HCT116 (cell line): Measurements from ENCODE around the gene GTPBP2. TPM values are rescaled to one million over a fixed set of nuclear protein-coding genes. Genes with fewer than 3 reads are reported as not detected.

ENCODE experiments used
- ATAC-seq: fragments of 200-7000 bp; cut with Tn5 transposase; 2 replicates; pipeline ENCODE4 v1.9.1; 2020; ENCODE audit warnings: mild to moderate bottlenecking, moderate library complexity
- BruUV-seq: library from RNA; stranded (reverse); fragments of 400-500 nt; replicated peaks from 2 replicates; lab custom pipeline; 2021; lab: Mats Ljungman, UMichigan
- CTCF ChIA-PET: fragments of 300-600 bp; sonication (Branson Sonifier 250); formaldehyde crosslinking; loops from one replicate; lab custom pipeline; 2021; ENCODE audit warnings: antibody characterized with exemption; lab: Charles Lee
- POLR2A ChIA-PET: fragments of 300-600, 350-600 bp; sonication (Branson Sonifier 250); formaldehyde crosslinking; loops from one replicate; lab custom pipeline; 2021; ENCODE audit warnings: antibody characterized with exemption; lab: Charles Lee
- RAD21 ChIA-PET, 2 experiments: fragments of 300-600 bp; sonication (Branson Sonifier 250); formaldehyde crosslinking; loops; one replicate each; lab custom pipeline; 2023; ENCODE audit warnings: low total read pairs in 2 of 2; ENCODE audit not compliant: uncharacterized antibody in 2 of 2, unreplicated experiment in 2 of 2, low non-redundant PET in 1 of 2; lab: Charles Lee
- DNase-seq: peaks from one replicate; pipeline ENCODE4 v3.0.0-alpha.2; 2010; ENCODE audit warnings: low read depth, low spot score
- H2AFZ ChIP-seq: fragments of 200-600 bp; shearing (Covaris generic), sonication (generic); 2 replicates; pipeline ENCODE4 v1.6.1; 2017; ENCODE audit warnings: low read depth, mixed run types, mixed read lengths, antibody characterized with exemption, low read length; ENCODE audit not compliant: poor library complexity, severe bottlenecking
- H3K27ac ChIP-seq: 2 replicates; pipeline ENCODE4 v1.5.1; 2012; ENCODE audit warnings: low read depth, low read length
- H3K27me3 ChIP-seq: fragments of 200-600 bp; sonication (generic); 2 replicates; pipeline ENCODE4 v1.6.1; 2016; ENCODE audit warnings: mixed run types, low read length, mixed read lengths; ENCODE audit not compliant: insufficient read depth
- H3K36me3 ChIP-seq, 2 experiments: fragments of 200-500 bp in 1 of 2; fragments of 200-600 bp in 1 of 2; sonication (Bioruptor generic) in 1 of 2; sonication (generic) in 1 of 2; 2 replicates each; pipeline versions ENCODE4 v1.5.1 to v1.6.1; 2014 to 2016; ENCODE audit warnings: low read length in 2 of 2, inconsistent platforms in 1 of 2, mixed read lengths in 1 of 2, mixed run types in 1 of 2; ENCODE audit not compliant: insufficient read depth in 2 of 2, control insufficient read depth in 1 of 2
- H3K4me1 ChIP-seq, 2 experiments: fragments of 200-600 bp in 1 of 2; sonication (generic) in 1 of 2; 2 replicates each; pipeline versions ENCODE4 v1.5.1 to v1.6.1; 2012 to 2017; ENCODE audit warnings: low read length in 2 of 2, inconsistent platforms in 1 of 2, mild to moderate bottlenecking in 1 of 2, mixed read lengths in 1 of 2, mixed run types in 1 of 2, moderate library complexity in 1 of 2; ENCODE audit not compliant: insufficient read depth in 2 of 2, control insufficient read depth in 1 of 2
- H3K4me2 ChIP-seq: fragments of 200-600 bp; sonication (generic); 2 replicates; pipeline ENCODE4 v1.6.1; 2017; ENCODE audit warnings: mixed run types, low read length, mixed read lengths
- H3K4me3 ChIP-seq, 2 experiments: fragments of 200-600 bp in 1 of 2; sonication (generic) in 1 of 2; replicated peaks in 1 of 2; 2 replicates each; pipeline ENCODE4 v1.5.1; 2011 to 2016; ENCODE audit warnings: low read length in 2 of 2, control low read depth in 1 of 2, low read depth in 1 of 2, mild to moderate bottlenecking in 1 of 2, mixed read lengths in 1 of 2, mixed run types in 1 of 2
- H3K79me2 ChIP-seq: fragments of 200-600 bp; sonication (generic); 2 replicates; pipeline ENCODE4 v1.6.1; 2017; ENCODE audit warnings: mild to moderate bottlenecking, mixed run types, low read length, moderate library complexity, mixed read lengths; ENCODE audit not compliant: insufficient read depth
- H3K9ac ChIP-seq: fragments of 200-600 bp; sonication (generic); 2 replicates; pipeline ENCODE4 v1.6.1; 2016; ENCODE audit warnings: low read length, mixed read lengths
- H3K9me2 ChIP-seq: fragments of 200-600 bp; sonication (generic), shearing (Covaris generic); 2 replicates; pipeline ENCODE4 v1.6.1; 2017; ENCODE audit warnings: mixed run types, mild to moderate bottlenecking, moderate library complexity; ENCODE audit not compliant: insufficient read depth
- H3K9me3 ChIP-seq, 2 experiments: fragments of 200-500 bp in 1 of 2; fragments of 200-600 bp in 1 of 2; sonication (Bioruptor generic) in 1 of 2; sonication (generic) in 1 of 2; 2 replicates each; pipeline ENCODE4 v1.6.1; 2014 to 2017; ENCODE audit warnings: low read length in 2 of 2, mixed read lengths in 2 of 2, inconsistent platforms in 1 of 2, low read depth in 1 of 2, mild to moderate bottlenecking in 1 of 2, mixed run types in 1 of 2, moderate library complexity in 1 of 2; ENCODE audit not compliant: control insufficient read depth in 1 of 2, insufficient read depth in 1 of 2
- H4K20me1 ChIP-seq: fragments of 200-600 bp; sonication (generic), shearing (Covaris generic); 2 replicates; pipeline ENCODE4 v1.6.1; 2017; ENCODE audit warnings: mixed run types, mild to moderate bottlenecking, moderate library complexity; ENCODE audit not compliant: insufficient read depth
- EGR1 ChIP-seq: IDR thresholded peaks from 2 replicates; pipeline ENCODE4 v1.6.1; 2012; ENCODE audit warnings: low read depth
- EZH2 ChIP-seq: fragments of 200-600 bp; sonication (generic); IDR thresholded peaks from 2 replicates; pipeline ENCODE4 v1.6.1; 2017; ENCODE audit warnings: antibody characterized with exemption, mixed run types
- FOSL1 ChIP-seq: IDR thresholded peaks from 2 replicates; pipeline ENCODE4 v1.6.1; 2012; ENCODE audit warnings: low read depth
- POLR2A ChIP-seq: IDR thresholded peaks from 2 replicates; pipeline ENCODE4 v1.7.0; 2011; ENCODE audit warnings: borderline replicate concordance; ENCODE audit not compliant: insufficient read depth, insufficient read length; ENCODE audit errors: extremely low read depth
- RAD21 ChIP-seq: IDR thresholded peaks from 2 replicates; pipeline ENCODE4 v1.6.1; 2012; ENCODE audit warnings: low read depth, mild to moderate bottlenecking
- SP1 ChIP-seq: IDR thresholded peaks from 2 replicates; pipeline ENCODE4 v1.6.1; 2012; ENCODE audit warnings: low read depth
- YY1 ChIP-seq: IDR thresholded peaks from 2 replicates; pipeline ENCODE4 v1.6.1; 2011; ENCODE audit warnings: low read length, low read depth, moderate library complexity, mild to moderate bottlenecking; ENCODE audit not compliant: insufficient replicate concordance; ENCODE audit errors: extremely low read depth
- ZFX ChIP-seq: fragments of 450-650 bp; IDR thresholded peaks from 2 replicates; pipeline ENCODE4 v1.6.1; 2017
- intact Hi-C: fragments of 100-400 bp; cut with micrococcal nuclease; formaldehyde crosslinking; loops from 2 replicates; pipeline ENCODE4 v1.10.0; 2022
- total RNA-seq: library from RNA; stranded (reverse); gene quantifications from one replicate; pipeline ENCODE4 v1.2.1, GENCODE V29; 2021; ENCODE audit not compliant: unreplicated experiment
- TF ChIP-seq, protein P1 (sequence below): IDR thresholded peaks from 2 replicates; pipeline ENCODE4 v1.6.1; 2012; ENCODE audit warnings: low read depth
- TF ChIP-seq, protein P2 (sequence below): IDR thresholded peaks from 2 replicates; pipeline ENCODE4 v1.6.1; 2012

The GTPBP2 gene
- total RNA-seq, 1 experiment from 2014 or later = 98.0 TPM

DNA sequence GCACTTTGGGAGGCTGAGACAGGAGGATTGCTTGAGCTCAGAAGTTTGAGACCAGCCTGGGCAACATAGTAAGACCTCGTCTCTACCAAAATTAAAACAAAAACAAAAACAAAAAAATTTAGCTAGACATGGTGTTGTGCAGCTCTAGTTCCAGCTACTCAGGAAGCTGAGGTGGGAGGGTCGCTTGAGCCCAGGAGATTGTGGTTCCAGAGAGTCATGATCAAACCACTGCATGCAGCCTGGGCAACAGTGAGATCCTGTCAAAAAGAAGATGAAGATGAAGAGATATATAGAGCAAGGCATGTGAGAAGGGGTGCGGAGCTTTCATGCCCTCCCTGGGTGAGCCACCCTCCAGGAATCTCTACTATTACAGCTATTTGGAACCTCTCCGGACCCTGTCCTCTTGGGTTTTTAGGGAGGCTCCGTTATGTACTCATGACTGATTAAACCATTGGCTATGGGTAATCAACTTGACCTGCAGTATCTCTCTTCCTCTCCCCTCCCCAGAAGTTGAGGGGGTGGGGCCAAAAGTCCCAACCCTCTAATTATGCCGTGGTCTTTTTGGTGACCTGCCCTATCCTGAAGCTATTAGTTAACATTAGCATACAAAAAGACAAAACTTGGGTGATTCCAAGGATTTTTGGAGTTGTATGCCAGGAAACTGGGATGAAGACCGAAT is 44.0 kb downstream of the GTPBP2 start:
- Histone ChIP-seq H3K9me2 (no peaks in the 10 kb centered on the region), H3K27me3 (no peaks in the 10 kb centered on the region), H3K79me2 (peaks cover 10% of the 10 kb centered on the region; the same call in 1 of the 2 replicates), H3K9ac (no peak overlapping the region), H3K4me2 (no peak overlapping the region), H3K9me3 (no peaks in the 10 kb centered on the region), H3K4me3 (no peak overlapping the region), H3K27ac (no peak overlapping the region), H2AFZ (no peak overlapping the region), H3K36me3 (peaks cover 43 to 45% of the 10 kb centered on the region in 2 experiments), H4K20me1 (no peaks in the 10 kb centered on the region), H3K4me1 (no peaks in the 10 kb centered on the region)
- TF ChIP-seq, protein P1, sequence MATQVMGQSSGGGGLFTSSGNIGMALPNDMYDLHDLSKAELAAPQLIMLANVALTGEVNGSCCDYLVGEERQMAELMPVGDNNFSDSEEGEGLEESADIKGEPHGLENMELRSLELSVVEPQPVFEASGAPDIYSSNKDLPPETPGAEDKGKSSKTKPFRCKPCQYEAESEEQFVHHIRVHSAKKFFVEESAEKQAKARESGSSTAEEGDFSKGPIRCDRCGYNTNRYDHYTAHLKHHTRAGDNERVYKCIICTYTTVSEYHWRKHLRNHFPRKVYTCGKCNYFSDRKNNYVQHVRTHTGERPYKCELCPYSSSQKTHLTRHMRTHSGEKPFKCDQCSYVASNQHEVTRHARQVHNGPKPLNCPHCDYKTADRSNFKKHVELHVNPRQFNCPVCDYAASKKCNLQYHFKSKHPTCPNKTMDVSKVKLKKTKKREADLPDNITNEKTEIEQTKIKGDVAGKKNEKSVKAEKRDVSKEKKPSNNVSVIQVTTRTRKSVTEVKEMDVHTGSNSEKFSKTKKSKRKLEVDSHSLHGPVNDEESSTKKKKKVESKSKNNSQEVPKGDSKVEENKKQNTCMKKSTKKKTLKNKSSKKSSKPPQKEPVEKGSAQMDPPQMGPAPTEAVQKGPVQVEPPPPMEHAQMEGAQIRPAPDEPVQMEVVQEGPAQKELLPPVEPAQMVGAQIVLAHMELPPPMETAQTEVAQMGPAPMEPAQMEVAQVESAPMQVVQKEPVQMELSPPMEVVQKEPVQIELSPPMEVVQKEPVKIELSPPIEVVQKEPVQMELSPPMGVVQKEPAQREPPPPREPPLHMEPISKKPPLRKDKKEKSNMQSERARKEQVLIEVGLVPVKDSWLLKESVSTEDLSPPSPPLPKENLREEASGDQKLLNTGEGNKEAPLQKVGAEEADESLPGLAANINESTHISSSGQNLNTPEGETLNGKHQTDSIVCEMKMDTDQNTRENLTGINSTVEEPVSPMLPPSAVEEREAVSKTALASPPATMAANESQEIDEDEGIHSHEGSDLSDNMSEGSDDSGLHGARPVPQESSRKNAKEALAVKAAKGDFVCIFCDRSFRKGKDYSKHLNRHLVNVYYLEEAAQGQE = no peak
- TF ChIP-seq EZH2 (no peak), POLR2A (no peak), EGR1 (no peak), FOSL1 (no peak)
- ChIA-PET POLR2A (interaction anchor here (0.6 kb wide), 1 partner anchor 61 kb away, joined by 3 read pairs; no protein-coding TSS in a partner anchor), RAD21 (no interaction called here), CTCF (no interaction called here)
- TSS peak; percentile 15 for BruUV-seq
- intact Hi-C loops = no loop called here
- DNase-seq = no peak
- ATAC-seq = no peak

DNA sequence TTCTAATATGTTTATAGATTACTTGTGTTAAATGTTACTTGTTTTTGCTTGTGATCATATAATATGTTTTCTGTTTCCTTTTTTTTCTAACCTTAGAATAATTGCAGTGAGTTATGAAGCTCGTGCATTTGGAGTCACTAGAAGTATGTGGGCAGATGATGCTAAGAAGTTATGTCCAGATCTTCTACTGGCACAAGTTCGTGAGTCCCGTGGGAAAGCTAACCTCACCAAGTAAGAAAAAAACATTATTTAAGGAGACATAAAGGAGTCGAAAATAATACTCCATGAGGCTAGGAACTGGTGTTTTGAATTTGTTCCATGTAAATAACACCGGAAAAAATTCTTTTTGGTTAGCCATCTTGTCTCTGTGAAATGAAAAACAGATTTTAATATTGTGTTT is 46.2 kb downstream of the GTPBP2 start:
- Histone ChIP-seq H3K36me3 (peaks cover 34 to 36% of the 10 kb centered on the region in 2 experiments), H3K4me2 (no peak overlapping the region), H3K9me2 (no peaks in the 10 kb centered on the region), H3K9ac (no peak overlapping the region), H2AFZ (no peak overlapping the region), H3K79me2 (peaks cover 27% of the 10 kb centered on the region), H3K4me1 (no peaks in the 10 kb centered on the region), H3K4me3 (no peak overlapping the region), H3K27me3 (no peaks in the 10 kb centered on the region), H3K27ac (no peak overlapping the region), H3K9me3 (no peaks in the 10 kb centered on the region), H4K20me1 (no peaks in the 10 kb centered on the region)
- CTCF ChIA-PET = no interaction called here
- no TSS peak for BruUV-seq
- RAD21 ChIA-PET = no interaction called here
- intact Hi-C loops = no loop called here
- DNase-seq (no peak), ATAC-seq (no peak)
- POLR2A ChIA-PET = no interaction called here
- TF ChIP-seq, protein P2, sequence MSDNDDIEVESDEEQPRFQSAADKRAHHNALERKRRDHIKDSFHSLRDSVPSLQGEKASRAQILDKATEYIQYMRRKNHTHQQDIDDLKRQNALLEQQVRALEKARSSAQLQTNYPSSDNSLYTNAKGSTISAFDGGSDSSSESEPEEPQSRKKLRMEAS = no peak
- no peak for TF ChIP-seq POLR2A
- no peak for TF ChIP-seq SP1
- TF ChIP-seq ZFX = no peak
- TF ChIP-seq YY1 = no peak
- TF ChIP-seq, protein P1 = no peak
- TF ChIP-seq RAD21 = no peak
